GM23338 (cell line): Measurements from ENCODE around the gene NSD2. TPM values are rescaled to one million over a fixed set of nuclear protein-coding genes. Genes with fewer than 3 reads are reported as not detected.

Experiments used
- ATAC-seq: fragments of 200-7000 bp; cut with Tn5 transposase; 3 replicates; pipeline ENCODE4 v1.9.1; 2020
- DNase-seq: peaks from one replicate; pipeline ENCODE4 v3.0.0-alpha.2; 2015; ENCODE audit warnings: low spot score
- H2AFZ ChIP-seq: fragments of 200-600 bp; sonication (generic); 2 replicates; pipeline ENCODE4 v1.8.0; 2016; ENCODE audit warnings: antibody characterized with exemption, mild to moderate bottlenecking, moderate library complexity
- H3F3A ChIP-seq: fragments of 200-600 bp; sonication (generic); replicated peaks from 2 replicates; pipeline ENCODE4 v1.8.0; 2017; ENCODE audit warnings: antibody characterized with exemption, mixed run types, low read depth
- H3K27ac ChIP-seq: fragments of 200-600 bp; sonication (generic); 2 replicates; pipeline ENCODE4 v1.6.1; 2016; ENCODE audit warnings: low read depth
- H3K27me3 ChIP-seq: fragments of 200-600 bp; sonication (generic); 2 replicates; pipeline ENCODE4 v1.8.0; 2016; ENCODE audit warnings: mild to moderate bottlenecking, mixed run types, moderate library complexity; ENCODE audit not compliant: insufficient read depth
- H3K36me3 ChIP-seq: fragments of 200-600 bp; sonication (generic); 2 replicates; pipeline ENCODE4 v1.8.0; 2016; ENCODE audit warnings: mild to moderate bottlenecking; ENCODE audit not compliant: insufficient read depth
- H3K4me1 ChIP-seq: fragments of 200-600 bp; sonication (generic); 2 replicates; pipeline ENCODE4 v1.8.0; 2016; ENCODE audit warnings: mild to moderate bottlenecking, moderate library complexity; ENCODE audit not compliant: insufficient read depth
- H3K4me2 ChIP-seq: fragments of 200-600 bp; sonication (generic); 2 replicates; pipeline ENCODE4 v1.7.1; 2017; ENCODE audit warnings: mixed run types
- H3K4me3 ChIP-seq: fragments of 200-600 bp; sonication (generic); 2 replicates; pipeline ENCODE4 v1.6.1; 2016; ENCODE audit warnings: mixed run types
- H3K79me2 ChIP-seq: fragments of 200-600 bp; sonication (generic); replicated peaks from 2 replicates; pipeline ENCODE4 v1.8.0; 2017; ENCODE audit warnings: mild to moderate bottlenecking; ENCODE audit not compliant: insufficient read depth
- H3K9me2 ChIP-seq: fragments of 200-600 bp; sonication (generic); 2 replicates; pipeline ENCODE4 v1.8.0; 2017; ENCODE audit not compliant: insufficient read depth
- H4K20me1 ChIP-seq: fragments of 200-600 bp; sonication (generic); replicated peaks from 2 replicates; pipeline ENCODE4 v1.8.0; 2017; ENCODE audit warnings: mild to moderate bottlenecking; ENCODE audit not compliant: insufficient read depth
- H3K27ac Mint-ChIP-seq: 2 replicates; pipeline ENCODE4 v1.8.0; 2020; ENCODE audit warnings: inconsistent platforms, mild to moderate bottlenecking, moderate library complexity, mixed read lengths
- H3K27me3 Mint-ChIP-seq: 3 replicates; pipeline ENCODE4 v1.8.0; 2022; ENCODE audit warnings: low read depth, mild to moderate bottlenecking, moderate library complexity, mixed read lengths, inconsistent platforms; ENCODE audit not compliant: insufficient read depth, poor library complexity
- H3K36me3 Mint-ChIP-seq: 3 replicates; pipeline ENCODE4 v1.8.0; 2021; ENCODE audit warnings: low read depth, mild to moderate bottlenecking, inconsistent platforms, moderate library complexity, mixed read lengths
- H3K4me1 Mint-ChIP-seq: 3 replicates; pipeline ENCODE4 v1.8.0; 2020; ENCODE audit warnings: mild to moderate bottlenecking, inconsistent platforms, mixed read lengths
- H3K4me3 Mint-ChIP-seq: 3 replicates; pipeline ENCODE4 v1.8.0; 2021; ENCODE audit warnings: moderate library complexity, mild to moderate bottlenecking, inconsistent platforms, mixed read lengths
- H3K9me3 Mint-ChIP-seq: 3 replicates; pipeline ENCODE4 v1.8.0; 2020; ENCODE audit warnings: moderate library complexity, mild to moderate bottlenecking, inconsistent platforms, mixed read lengths
- CREB1 ChIP-seq: fragments of 250-450 bp; sonication (Bioruptor Pico); IDR thresholded peaks from 2 replicates; pipeline ENCODE4 v1.5.0; 2020; ENCODE audit warnings: low read depth, mild to moderate bottlenecking, moderate library complexity
- EZH2 ChIP-seq: fragments of 200-600 bp; sonication (generic); IDR thresholded peaks from one replicate; pipeline ENCODE4 v1.8.0; 2017; ENCODE audit warnings: antibody characterized with exemption, mild to moderate bottlenecking, low read depth; ENCODE audit not compliant: unreplicated experiment
- EZH2phosphoT487 ChIP-seq: fragments of 200-600 bp; sonication (generic); IDR thresholded peaks from one replicate; pipeline ENCODE4 v1.8.1; 2018; ENCODE audit warnings: antibody characterized with exemption; ENCODE audit not compliant: unreplicated experiment
- JUNB ChIP-seq: IDR thresholded peaks from one replicate; pipeline ENCODE4 v1.6.1; 2016; ENCODE audit warnings: antibody characterized with exemption; ENCODE audit not compliant: unreplicated experiment
- NANOG ChIP-seq: IDR thresholded peaks from 2 replicates; pipeline ENCODE4 v1.6.1; 2016; ENCODE audit warnings: antibody characterized with exemption, borderline replicate concordance
- POLR2AphosphoS5 ChIP-seq: IDR thresholded peaks from 2 replicates; pipeline ENCODE4 v1.6.1; 2016; ENCODE audit warnings: antibody characterized with exemption, low read depth
- STAT1 ChIP-seq: IDR thresholded peaks from one replicate; pipeline ENCODE4 v1.6.1; 2016; ENCODE audit warnings: antibody characterized with exemption; ENCODE audit not compliant: unreplicated experiment
- ZNF114 ChIP-seq: fragments of 250-450 bp; sonication (Bioruptor Pico); IDR thresholded peaks from 2 replicates; pipeline ENCODE4 v1.5.0; 2020; ENCODE audit warnings: mild to moderate bottlenecking, moderate library complexity
- ZNF331 ChIP-seq: fragments of 250-450 bp; sonication (Bioruptor Pico); IDR thresholded peaks from 2 replicates; pipeline ENCODE4 v1.5.0; 2020; ENCODE audit warnings: low read depth, mild to moderate bottlenecking, moderate library complexity
- polyA plus RNA-seq: library from polyadenylated mRNA; unstranded; fragments of >200 nt; fragmentation: Nextera tagmentation; extraction: Ambion mirVana; gene quantifications from 2 replicates; pipeline ENCODE4 v1.2.1, GENCODE V29; 2016
- total RNA-seq: library from RNA; depleted of rRNA; stranded (reverse); fragments of >200 nt; shearing (Covaris generic); gene quantifications from 2 replicates; pipeline ENCODE4 v1.2.3, GENCODE V29; 2014
- TF ChIP-seq, protein P1 (sequence below), 2 experiments: fragments of 200-600 bp in 1 of 2; sonication (generic) in 1 of 2; conservative IDR thresholded peaks; 2 replicates each; pipeline versions ENCODE4 v1.5.1 to v1.6.1; 2016 to 2017; ENCODE audit warnings: antibody characterized with exemption in 2 of 2, low read depth in 2 of 2, mild to moderate bottlenecking in 2 of 2, moderate library complexity in 1 of 2
- TF ChIP-seq, protein P2 (sequence below): IDR thresholded peaks from one replicate; pipeline ENCODE4 v1.6.1; 2018; ENCODE audit warnings: antibody characterized with exemption; ENCODE audit not compliant: unreplicated experiment
- TF ChIP-seq, protein P3 (sequence below): IDR thresholded peaks from 2 replicates; pipeline ENCODE4 v1.6.1; 2016; ENCODE audit warnings: antibody characterized with exemption

Gene NSD2
- total and polyA plus RNA-seq, 2 experiments from 2014 or later: 33.5 to 84.4 TPM

DNA sequence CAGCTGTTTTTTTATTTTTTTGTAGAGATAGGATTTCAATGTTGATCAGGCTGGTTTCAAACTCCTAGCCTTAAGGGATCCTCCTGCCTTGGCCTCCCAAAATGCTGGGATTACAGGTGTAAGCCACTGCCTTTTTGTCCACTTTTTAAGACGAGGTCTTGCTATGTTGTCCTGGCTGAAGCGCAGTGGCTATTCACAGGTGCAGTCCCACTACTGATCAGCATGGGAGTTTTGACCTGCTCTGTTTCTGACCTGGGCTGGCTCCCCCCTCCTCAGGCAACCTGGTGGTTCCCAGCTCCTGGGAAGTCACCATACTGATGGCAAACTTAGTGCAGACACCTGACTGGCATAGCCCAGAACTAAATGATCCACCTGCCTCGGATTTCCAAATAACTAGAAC is 2.3 kb upstream of the NSD2 start (continued):
- no peak for TF ChIP-seq STAT1
- TF ChIP-seq NANOG: no peak
- TF ChIP-seq ZNF331: no peak
- TF ChIP-seq, protein P1, sequence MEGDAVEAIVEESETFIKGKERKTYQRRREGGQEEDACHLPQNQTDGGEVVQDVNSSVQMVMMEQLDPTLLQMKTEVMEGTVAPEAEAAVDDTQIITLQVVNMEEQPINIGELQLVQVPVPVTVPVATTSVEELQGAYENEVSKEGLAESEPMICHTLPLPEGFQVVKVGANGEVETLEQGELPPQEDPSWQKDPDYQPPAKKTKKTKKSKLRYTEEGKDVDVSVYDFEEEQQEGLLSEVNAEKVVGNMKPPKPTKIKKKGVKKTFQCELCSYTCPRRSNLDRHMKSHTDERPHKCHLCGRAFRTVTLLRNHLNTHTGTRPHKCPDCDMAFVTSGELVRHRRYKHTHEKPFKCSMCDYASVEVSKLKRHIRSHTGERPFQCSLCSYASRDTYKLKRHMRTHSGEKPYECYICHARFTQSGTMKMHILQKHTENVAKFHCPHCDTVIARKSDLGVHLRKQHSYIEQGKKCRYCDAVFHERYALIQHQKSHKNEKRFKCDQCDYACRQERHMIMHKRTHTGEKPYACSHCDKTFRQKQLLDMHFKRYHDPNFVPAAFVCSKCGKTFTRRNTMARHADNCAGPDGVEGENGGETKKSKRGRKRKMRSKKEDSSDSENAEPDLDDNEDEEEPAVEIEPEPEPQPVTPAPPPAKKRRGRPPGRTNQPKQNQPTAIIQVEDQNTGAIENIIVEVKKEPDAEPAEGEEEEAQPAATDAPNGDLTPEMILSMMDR (conservative IDR thresholded peaks at IDR 0.05; ENCODE audit: low read depth in 2 of 2): no peak
- TF ChIP-seq CREB1: no peak

DNA sequence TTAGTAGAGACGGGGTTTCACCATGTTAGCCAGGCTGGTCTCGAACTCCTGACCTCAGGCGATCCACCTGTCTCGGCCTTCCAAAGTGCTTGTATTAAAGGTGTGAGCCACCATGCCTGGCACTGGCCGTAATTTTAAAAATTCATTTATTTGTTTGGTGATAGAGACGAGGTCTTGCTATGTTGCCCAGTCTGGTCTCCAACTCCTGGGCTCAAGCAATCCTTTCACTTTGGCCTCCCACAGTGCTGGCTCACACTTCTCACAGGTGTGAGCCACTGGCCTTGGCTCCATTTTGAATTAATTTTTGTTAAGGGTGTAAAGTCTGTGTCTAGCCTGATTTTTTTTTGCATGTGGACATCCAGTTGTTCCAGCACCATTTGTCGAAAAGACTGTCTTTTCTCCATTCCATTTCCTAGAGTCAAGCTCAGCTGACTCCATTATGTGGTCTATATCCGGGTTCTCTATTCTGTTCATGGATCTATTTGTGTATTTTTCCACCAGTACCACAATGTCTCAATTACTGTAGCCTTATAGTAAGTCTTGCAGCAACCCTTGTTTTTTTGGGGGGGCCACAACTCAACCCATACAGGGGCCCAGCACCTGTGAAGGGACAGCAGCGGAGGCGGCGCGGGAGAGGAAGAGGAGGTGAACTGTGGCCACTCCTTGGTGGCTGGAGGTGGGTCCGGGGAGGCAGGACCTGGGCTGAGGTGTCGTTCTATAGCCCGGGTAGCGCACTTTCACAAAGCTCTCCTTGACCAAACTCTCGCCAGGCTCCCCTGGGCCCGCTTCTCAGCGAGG is 1.5 kb upstream of the NSD2 start:
- no peak for DNase-seq
- Histone ChIP-seq H3K79me2 (peaks cover 28% of the 10 kb centered on the region), H3K4me3 (peak overlapping the region; percentile 57), H3K9me2 (no peaks in the 10 kb centered on the region), H3K4me1 (peaks cover 27% of the 10 kb centered on the region), H3K4me2 (peak overlapping the region; percentile 84), H3F3A (peaks cover 16% of the 10 kb centered on the region), H3K36me3 (no peaks in the 10 kb centered on the region), H3K27me3 (peaks cover 67% of the 10 kb centered on the region), H2AFZ (peak overlapping the region; percentile 95), H4K20me1 (peaks cover 27% of the 10 kb centered on the region), H3K27ac (0 out of 2 replicates have a peak overlapping the region, but pooled peaks have one; percentile 50)
- Mint-ChIP-seq H3K4me1 (peaks cover 23% of the 10 kb centered on the region), H3K27me3 (peaks cover 54% of the 10 kb centered on the region), H3K4me3 (peak overlapping the region; percentile 87), H3K36me3 (peaks cover 2% of the 10 kb centered on the region; the same call in 1 of the 3 replicates), H3K27ac (no peak overlapping the region), H3K9me3 (no peaks in the 10 kb centered on the region)
- peak; percentile 39 for ATAC-seq
- TF ChIP-seq, protein P2, sequence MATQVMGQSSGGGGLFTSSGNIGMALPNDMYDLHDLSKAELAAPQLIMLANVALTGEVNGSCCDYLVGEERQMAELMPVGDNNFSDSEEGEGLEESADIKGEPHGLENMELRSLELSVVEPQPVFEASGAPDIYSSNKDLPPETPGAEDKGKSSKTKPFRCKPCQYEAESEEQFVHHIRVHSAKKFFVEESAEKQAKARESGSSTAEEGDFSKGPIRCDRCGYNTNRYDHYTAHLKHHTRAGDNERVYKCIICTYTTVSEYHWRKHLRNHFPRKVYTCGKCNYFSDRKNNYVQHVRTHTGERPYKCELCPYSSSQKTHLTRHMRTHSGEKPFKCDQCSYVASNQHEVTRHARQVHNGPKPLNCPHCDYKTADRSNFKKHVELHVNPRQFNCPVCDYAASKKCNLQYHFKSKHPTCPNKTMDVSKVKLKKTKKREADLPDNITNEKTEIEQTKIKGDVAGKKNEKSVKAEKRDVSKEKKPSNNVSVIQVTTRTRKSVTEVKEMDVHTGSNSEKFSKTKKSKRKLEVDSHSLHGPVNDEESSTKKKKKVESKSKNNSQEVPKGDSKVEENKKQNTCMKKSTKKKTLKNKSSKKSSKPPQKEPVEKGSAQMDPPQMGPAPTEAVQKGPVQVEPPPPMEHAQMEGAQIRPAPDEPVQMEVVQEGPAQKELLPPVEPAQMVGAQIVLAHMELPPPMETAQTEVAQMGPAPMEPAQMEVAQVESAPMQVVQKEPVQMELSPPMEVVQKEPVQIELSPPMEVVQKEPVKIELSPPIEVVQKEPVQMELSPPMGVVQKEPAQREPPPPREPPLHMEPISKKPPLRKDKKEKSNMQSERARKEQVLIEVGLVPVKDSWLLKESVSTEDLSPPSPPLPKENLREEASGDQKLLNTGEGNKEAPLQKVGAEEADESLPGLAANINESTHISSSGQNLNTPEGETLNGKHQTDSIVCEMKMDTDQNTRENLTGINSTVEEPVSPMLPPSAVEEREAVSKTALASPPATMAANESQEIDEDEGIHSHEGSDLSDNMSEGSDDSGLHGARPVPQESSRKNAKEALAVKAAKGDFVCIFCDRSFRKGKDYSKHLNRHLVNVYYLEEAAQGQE: no peak
- TF ChIP-seq JUNB (no peak), POLR2AphosphoS5 (no peak), STAT1 (no peak), CREB1 (no peak), ZNF114 (CRISPR knock-in tag) (no peak), NANOG (no peak), EZH2 (no peak), EZH2phosphoT487 (no peak)
- TF ChIP-seq, protein P1 (conservative IDR thresholded peaks at IDR 0.05; ENCODE audit: low read depth in 2 of 2): no peak
- TF ChIP-seq, protein P3, sequence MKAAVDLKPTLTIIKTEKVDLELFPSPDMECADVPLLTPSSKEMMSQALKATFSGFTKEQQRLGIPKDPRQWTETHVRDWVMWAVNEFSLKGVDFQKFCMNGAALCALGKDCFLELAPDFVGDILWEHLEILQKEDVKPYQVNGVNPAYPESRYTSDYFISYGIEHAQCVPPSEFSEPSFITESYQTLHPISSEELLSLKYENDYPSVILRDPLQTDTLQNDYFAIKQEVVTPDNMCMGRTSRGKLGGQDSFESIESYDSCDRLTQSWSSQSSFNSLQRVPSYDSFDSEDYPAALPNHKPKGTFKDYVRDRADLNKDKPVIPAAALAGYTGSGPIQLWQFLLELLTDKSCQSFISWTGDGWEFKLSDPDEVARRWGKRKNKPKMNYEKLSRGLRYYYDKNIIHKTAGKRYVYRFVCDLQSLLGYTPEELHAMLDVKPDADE: no peak
